ENCODE measurements around the gene CCDC9B.

Gene CCDC9B

GRCh38 chr15:40365016-40365415, 24.3 kb upstream of the CCDC9B start:
- DNase-seq = no peak

DNA sequence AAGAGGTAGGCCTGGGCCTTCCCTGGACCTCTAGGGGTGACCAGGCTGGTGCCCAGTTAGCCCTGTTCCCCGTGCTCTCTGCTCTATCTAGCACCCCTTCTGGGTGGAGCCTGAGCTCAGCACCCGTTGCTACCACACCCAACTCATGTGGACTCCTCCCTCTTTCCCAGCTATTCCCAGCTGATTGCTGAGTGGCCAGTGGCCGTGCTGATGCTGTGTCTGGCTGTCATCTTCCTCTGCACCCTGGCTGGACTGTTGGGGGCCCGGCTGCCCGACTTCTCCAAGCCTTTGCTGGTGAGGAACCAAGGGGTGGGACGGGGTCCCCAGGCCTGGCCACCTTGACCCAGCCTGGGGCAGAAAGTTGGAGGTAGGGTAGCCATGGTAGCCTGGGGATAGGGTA, 23.5 kb upstream of the CCDC9B start:
- no peak for DNase-seq

DNA sequence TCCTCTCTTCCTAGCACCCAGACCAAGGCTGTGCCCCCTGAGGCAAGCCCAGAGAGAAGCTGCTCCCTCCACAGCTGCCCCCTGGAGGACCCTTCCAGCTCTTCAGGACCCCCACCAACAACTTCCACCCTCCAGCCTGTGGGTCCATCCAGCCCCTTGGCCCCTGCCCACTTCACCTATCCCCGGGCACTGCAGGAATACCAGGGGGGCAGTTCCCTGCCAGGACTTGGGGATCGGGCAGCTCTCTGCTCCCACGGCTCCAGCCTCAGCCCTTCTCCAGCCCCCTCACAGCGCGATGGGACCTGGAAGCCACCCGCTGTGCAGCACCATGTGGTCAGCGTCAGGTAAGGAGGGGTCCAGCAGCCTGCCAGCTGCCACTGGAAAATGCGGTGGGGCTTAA, 22.9 kb upstream of the CCDC9B start:
- DNase-seq = no peak

DNA sequence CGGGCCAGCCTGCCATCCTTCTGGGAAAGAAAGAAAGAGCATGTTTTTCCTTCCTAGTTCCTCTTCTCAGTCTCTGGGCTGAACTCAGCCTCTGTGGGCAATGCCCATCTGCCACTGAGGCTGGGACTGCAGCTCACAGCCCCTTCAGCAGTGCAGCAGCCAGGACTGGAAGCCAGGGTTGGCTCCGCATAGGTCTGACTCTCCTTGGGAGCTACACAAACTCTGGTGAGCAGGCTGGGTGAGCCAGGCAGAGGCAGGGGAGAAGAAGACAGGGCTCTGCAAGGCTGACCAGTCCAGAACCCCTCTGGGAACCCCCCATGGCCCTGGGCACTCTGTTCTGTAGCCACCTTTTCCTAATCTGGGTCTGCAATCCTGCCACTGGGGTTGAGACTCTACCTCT, 20.9 kb upstream of the CCDC9B start:
- DNase-seq = no peak

- DNase-seq = no peak
Observed at GRCh38 chr15:40360015-40360414, 19.3 kb upstream of the CCDC9B start.

GRCh38 chr15:40358471-40359353, 18.0 kb upstream of the CCDC9B start:
- no peak for DNase-seq

GRCh38 chr15:40357723-40358470, 17.2 kb upstream of the CCDC9B start, which contains the start of gene DISP2:
TSS of gene DISP2 (plus strand) at chr15:40358219. CDS start at chr15:40358322, 103 bp downstream.
- peak; percentile 48 for DNase-seq

GRCh38 chr15:40357246-40357645, 16.5 kb upstream of the CCDC9B start:
- no peak for DNase-seq

- no peak for DNase-seq
Observed at GRCh38 chr15:40355976-40356585, 15.3 kb upstream of the CCDC9B start.

DNA sequence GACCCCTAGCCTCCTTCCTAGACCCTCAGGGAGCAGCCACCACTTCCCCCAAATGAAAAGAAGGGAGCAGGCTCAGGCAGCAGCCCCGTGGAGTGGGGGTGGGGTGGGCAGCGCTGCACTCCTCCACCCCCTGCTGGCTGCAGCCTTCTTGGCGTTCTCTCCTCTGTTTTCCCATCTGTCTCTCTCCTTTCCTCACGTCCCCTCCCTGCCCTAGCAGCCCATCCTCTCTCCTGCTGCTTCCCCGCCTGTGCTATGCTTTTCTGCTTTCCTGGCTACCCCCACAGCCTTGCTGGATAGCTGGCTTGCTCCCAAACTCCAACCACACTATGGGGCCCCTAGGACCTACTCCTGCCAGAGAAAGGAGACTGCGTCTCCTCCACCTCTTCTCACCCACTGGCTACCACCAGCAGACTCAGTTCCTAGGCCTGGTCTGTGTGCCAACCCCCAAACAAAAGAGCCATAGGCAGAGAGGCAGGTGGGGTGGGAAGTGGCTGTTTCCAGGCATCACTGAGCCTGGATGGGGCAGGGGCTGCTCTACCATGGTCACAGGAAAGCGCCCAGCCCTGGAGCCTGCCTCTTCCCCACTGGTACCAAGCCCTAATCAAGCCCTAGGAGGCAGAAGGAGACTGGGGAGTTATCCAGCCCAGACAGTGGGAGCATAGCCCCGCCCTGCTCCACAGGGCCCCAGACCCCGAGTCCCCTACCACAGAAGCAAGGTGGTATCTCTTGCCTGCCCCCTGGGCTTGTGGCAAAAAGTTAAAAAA, 13.9 kb upstream of the CCDC9B start:
- DNase-seq = peak; percentile 77

GRCh38 chr15:40353697-40354096, 13.0 kb upstream of the CCDC9B start:
- DNase-seq = peak; percentile 56

GRCh38 chr15:40352281-40352901, 11.7 kb upstream of the CCDC9B start:
- DNase-seq = no peak

DNA sequence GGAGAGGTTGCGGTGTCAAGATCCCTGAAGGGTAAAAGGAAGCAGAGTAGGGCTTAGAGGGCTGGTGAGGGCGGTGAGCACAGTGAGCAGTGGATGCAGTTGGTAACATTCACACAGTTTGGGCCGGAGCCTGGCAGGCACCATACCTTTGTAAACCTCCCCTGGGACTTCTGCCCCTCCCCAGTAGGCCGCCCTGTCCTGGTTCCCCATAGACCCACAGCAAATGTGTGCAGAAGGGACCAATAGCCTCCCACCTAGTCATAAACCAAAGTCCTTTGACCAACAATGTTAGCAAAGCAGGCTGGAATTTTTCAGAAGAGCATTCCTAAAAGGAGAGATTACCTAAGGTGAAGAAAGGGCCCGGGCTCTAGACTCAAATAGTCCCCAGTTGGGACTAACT, 8.4 kb upstream of the CCDC9B start:
- no peak for DNase-seq

DNA sequence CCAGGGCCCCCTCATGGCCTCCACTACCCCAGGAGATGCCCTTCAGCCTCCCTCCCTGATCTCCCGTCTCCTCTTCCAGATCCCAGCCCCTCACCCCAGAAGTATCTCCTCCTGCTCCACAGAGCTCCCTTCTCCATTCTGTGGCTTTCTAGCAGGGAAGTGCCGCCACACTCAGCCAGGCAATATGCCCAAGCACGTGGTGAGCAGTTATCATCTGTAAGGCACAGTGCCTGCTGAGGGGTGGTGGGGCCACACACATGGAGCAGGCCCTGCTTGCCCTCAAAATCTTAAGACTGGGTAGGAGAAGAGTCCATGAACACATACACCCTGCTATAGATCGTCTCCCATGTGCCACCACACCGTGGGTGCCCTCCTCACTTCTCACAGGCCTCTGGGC, 7.7 kb upstream of the CCDC9B start:
- no peak for DNase-seq

GRCh38 chr15:40347559-40348473, 7.1 kb upstream of the CCDC9B start:
- DNase-seq = no peak

DNA sequence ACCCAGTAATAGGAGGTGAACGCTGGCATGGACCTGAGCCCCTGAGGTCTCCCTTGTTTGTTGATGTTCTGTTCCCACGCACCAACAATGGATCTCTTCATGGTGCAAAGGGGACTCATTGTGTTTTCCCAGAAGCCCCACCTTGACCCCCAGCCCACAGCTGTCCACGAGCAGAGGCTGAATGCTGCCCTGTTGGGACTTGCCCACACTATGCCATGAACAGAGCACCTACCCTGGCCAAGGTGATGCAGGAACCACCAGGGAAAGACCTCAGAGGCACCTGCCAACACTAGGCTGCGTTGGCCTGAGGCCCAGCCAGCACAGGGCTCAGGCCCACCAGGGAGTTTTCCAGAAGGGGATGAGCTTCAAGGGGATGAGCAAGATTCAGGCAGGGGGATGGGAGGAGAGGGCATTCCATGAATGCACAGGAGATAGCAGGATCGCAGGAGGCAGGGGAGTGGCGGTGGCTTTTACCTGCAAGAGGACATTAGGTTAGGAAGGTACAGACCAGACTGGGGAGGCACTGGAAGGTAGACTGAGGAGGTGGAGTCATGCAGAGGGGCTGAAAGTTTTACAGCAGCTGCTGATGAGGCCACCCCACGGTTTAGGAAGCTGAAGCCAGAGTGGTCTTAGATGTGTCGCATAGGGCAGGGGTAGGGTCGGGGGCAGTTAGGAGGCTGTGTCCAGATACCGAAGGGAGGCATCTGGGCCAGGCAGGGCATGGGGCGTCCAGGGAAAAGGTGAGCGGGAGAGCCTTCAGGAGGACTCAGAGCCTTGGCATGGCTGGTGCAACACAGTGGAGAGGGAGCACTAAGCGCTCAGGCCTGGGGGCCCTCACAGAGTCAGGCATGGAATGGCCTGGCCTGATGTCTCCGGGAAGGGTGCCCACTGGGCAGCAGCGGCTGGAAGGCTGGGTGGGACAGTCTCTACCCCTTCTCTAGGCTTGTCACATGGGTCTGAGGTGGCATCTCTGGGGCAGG, 6.1 kb upstream of the CCDC9B start:
- no peak for DNase-seq

DNA sequence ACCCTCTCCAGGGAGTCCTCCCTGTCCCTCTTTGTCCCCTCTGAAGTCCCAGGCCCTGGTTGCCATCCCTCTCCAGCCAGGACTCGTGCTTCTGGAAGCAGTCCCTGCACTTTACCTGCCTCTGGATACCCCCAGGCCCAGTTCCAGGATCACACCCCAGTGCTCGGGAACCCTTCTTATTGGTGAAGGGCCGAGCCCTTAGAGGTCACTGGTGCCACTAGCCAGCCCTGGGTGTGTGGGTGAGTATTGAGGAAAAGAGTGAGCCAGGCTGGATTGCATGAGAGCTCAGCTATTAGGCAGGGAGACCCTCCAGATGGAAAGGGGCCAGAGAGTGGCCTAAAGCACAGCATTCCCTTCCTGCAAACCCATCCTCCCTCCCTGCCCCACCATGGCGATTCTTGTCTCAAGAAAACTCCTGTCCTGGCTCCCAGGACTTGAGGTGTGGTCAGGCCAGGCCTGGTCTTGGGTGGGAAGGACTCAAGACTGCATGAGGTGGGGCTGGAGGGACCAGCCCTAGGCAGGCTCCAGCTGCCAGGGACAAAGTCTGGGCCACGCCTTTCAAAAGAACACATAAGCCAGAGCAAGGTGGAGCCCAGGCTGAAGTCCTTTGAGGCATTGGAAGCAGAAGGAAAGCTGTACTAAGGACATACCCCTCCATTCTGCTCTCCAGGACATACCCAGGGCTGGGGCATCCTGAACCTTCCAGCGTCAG, 5.3 kb upstream of the CCDC9B start:
- DNase-seq = no peak

- DNase-seq = no peak
Observed at GRCh38 chr15:40345225-40345866, 4.6 kb upstream of the CCDC9B start.

- DNase-seq = no peak
Observed at GRCh38 chr15:40344631-40345120, 3.9 kb upstream of the CCDC9B start.
